ENCODE measurements around the gene HEXB.
A peak's percentile ranks its signal among the peaks of the same experiment; 100 is the strongest.

HEXB gene

DNA sequence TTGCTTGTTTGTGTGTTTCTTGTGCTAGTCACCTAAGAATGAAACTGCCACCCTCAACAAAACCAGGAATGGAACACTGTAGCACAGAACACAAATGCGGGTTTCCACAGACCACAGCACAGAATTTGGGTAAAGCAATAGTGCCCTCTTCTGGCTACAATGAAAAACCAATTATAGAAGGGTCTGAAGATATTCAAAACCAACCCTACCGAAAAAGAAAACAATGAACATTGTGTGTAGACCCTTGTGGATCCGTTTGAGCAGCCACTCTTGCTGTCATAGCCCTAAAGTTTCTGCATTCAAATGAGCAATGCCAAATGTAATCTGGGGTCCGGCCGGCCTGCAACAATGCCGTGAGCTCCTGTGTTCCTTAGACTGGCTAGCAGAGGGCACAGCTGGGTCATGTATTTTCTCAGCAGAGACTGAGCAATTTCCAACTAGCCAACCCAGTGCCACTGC lies 36.2 kb upstream of the HEXB start:
- Histone ChIP-seq H3K4me3 (peak overlapping the region; percentile 26), H3K27ac (no peak overlapping the region)
- no peak for DNase-seq (ENCODE audit: low spot score)
- TF ChIP-seq, protein P1, sequence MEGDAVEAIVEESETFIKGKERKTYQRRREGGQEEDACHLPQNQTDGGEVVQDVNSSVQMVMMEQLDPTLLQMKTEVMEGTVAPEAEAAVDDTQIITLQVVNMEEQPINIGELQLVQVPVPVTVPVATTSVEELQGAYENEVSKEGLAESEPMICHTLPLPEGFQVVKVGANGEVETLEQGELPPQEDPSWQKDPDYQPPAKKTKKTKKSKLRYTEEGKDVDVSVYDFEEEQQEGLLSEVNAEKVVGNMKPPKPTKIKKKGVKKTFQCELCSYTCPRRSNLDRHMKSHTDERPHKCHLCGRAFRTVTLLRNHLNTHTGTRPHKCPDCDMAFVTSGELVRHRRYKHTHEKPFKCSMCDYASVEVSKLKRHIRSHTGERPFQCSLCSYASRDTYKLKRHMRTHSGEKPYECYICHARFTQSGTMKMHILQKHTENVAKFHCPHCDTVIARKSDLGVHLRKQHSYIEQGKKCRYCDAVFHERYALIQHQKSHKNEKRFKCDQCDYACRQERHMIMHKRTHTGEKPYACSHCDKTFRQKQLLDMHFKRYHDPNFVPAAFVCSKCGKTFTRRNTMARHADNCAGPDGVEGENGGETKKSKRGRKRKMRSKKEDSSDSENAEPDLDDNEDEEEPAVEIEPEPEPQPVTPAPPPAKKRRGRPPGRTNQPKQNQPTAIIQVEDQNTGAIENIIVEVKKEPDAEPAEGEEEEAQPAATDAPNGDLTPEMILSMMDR (IDR thresholded peaks at IDR 0.05), result peak; percentile 47

DNA sequence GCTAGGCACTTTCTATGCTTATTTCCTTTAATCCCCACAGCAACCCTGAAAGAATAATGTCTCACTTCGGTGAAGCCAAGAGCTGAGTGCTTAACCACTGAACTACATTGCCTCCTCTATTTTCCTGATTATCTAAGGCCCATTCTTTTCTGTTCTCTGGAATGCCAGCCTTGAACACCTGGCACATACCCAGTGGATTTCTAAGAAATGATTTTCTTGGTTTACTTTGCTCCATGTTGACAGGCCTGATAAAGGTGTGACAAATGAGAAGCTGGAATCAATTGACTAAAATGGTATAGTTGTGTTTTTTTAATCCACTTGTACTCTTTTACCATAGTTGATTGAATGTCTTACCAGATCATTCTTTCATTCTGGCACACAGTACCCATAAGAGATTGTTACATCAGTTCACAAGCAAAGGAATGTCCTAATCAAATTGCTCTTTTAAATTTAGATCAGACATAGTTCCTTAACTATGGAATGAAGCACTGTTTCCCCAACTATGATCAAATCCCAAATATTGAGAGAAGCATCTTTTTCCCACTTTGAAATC lies 35.5 kb upstream of the HEXB start:
- no peak overlapping the region for H3K4me3 ChIP-seq
- no peak overlapping the region for H3K27ac ChIP-seq
- TF ChIP-seq, protein P1 (IDR thresholded peaks at IDR 0.05), result no peak
- DNase-seq (ENCODE audit: low spot score), result no peak

DNA sequence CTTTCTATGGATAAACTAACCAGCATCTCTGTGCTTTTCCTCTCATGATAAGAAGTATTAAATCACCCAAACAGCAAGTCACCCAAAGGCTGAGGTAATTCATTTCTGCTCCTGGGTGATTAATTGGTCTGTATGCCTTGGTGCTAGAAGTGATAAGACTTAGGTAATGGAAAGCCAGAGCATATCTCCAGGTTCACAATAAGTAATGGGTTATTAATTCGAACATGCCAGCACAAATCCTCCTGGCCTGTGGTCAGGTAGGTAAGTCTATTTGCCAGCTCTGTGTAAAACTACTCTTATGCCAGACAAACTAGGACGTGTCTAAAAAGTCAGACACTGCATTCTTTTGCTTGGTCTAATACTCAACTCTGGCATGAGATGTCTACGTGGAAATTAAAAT lies 33.3 kb upstream of the HEXB start:
- H3K27ac ChIP-seq, result no peak overlapping the region
- no peak for DNase-seq (ENCODE audit: low spot score)
- no peak overlapping the region for H3K4me3 ChIP-seq
- TF ChIP-seq, protein P1 (IDR thresholded peaks at IDR 0.05), result no peak

DNA sequence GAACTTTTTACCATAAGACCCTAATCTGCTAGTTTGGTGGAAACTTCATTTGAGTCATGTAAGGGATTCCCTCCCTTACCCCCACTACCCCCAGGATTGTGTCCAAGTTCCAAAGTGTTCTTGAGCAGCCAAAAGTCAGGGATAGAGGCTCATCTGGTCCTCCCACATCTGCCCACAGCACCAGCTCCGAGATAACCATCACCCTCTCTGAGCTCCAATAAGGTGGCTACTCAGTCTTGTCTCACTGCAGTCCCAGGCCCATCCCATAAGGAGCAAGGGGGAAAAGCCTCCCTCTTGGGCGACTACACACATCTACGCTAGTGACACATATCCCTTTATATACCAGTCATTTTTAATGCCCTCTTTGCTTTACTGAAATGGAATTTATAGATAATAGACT lies 32.5 kb upstream of the HEXB start:
- Histone ChIP-seq H3K27ac (no peak overlapping the region), H3K4me3 (no peak overlapping the region)
- TF ChIP-seq, protein P1 (IDR thresholded peaks at IDR 0.05), result no peak
- no peak for DNase-seq (ENCODE audit: low spot score)

DNA sequence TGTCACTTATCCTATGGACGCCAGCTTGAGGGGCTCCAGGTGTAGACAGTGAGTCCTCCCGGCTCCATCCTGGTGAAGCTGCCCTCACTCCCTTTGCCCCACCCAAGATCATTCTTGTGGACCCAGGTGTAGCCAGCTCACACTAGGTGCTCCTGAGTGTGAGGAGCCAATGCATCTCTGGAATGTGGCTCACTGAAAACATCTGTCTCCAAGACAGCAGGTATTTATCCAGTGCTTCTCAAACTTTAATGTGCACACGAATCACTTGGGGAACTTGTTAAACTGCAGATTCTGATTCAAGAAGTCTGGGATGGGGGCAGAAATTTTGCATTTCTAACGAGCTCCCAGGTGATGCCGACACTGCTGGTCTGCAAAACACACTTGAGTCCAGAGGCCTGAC lies 31.0 kb upstream of the HEXB start:
- TF ChIP-seq, protein P1 (IDR thresholded peaks at IDR 0.05), result no peak
- Histone ChIP-seq H3K27ac (no peak overlapping the region), H3K4me3 (no peak overlapping the region)
- DNase-seq (ENCODE audit: low spot score), result no peak

DNA sequence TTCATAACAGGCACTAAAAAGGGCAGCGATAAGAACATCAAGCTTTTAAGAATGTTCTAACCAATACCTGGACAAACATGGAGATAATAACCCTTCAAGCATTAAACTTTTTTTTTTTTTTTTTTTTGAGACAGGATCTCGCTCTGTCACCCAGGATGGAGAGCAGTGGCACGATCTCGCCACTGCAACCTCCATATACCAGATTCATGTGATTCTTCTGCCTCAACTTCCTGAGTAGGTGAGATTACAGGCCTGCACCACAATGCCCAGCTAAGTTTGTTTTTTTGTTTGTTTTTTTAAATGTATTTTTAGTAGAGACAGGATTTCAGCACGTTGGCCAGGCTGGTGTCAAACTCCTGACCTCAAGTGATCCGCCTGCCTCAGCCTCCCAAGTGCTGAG lies 29.8 kb upstream of the HEXB start:
- H3K4me3 ChIP-seq, result no peak overlapping the region
- DNase-seq (ENCODE audit: low spot score), result no peak
- no peak overlapping the region for H3K27ac ChIP-seq
- TF ChIP-seq, protein P1 (IDR thresholded peaks at IDR 0.05), result no peak

DNA sequence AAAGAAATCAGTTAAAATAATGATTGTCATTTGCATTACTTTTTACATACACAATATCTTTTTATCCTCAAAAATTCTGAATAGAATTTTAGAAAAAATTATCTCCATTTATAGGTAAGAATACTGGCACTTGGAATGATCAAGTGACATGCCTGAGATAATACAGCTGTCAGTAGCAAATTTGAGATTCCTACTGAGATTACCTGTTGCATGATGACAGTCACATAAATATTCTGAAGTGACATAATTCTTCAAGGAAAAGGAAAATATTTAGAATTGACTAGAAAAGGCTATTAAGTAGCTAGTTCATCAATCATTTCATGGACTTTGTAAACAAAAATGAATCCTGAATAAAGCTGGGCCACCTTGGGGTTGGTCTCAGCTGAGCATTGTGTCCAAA lies 29.3 kb upstream of the HEXB start:
- DNase-seq (ENCODE audit: low spot score), result no peak
- no peak overlapping the region for H3K4me3 ChIP-seq
- TF ChIP-seq, protein P1 (IDR thresholded peaks at IDR 0.05), result no peak
- no peak overlapping the region for H3K27ac ChIP-seq
